Neural progenitor cell (in vitro differentiated cells): Measurements from ENCODE around the gene IPO13. TPM values are rescaled to one million over a fixed set of nuclear protein-coding genes. Genes with fewer than 3 reads are reported as not detected.

Experiments used
- DNase-seq: peaks from one replicate; pipeline ENCODE4 v3.0.0-alpha.2; 2016; ENCODE audit warnings: low spot score
- H2AFZ ChIP-seq: fragments of 200-600 bp; sonication (generic); replicated peaks from 2 replicates; pipeline ENCODE4 v1.6.1; 2016; ENCODE audit warnings: antibody characterized with exemption
- H3F3A ChIP-seq: fragments of 200-600 bp; sonication (generic); 2 replicates; pipeline ENCODE4 v1.6.1; 2016; ENCODE audit warnings: antibody characterized with exemption, low read depth
- H3K27ac ChIP-seq: fragments of 200-600 bp; sonication (generic); 2 replicates; pipeline ENCODE4 v1.5.1; 2016; ENCODE audit warnings: mild to moderate bottlenecking
- H3K27me3 ChIP-seq: fragments of 200-600 bp; sonication (generic); 2 replicates; pipeline ENCODE4 v1.6.1; 2016; ENCODE audit warnings: mild to moderate bottlenecking, moderate library complexity
- H3K36me3 ChIP-seq: fragments of 200-600 bp; sonication (generic); 2 replicates; pipeline ENCODE4 v1.5.1; 2016
- H3K4me1 ChIP-seq: fragments of 200-600 bp; sonication (generic); 2 replicates; pipeline ENCODE4 v1.6.1; 2016; ENCODE audit warnings: mixed run types
- H3K4me2 ChIP-seq: fragments of 200-600 bp; sonication (generic); 2 replicates; pipeline ENCODE4 v1.6.1; 2016
- H3K4me3 ChIP-seq: fragments of 200-600 bp; sonication (generic); 2 replicates; pipeline ENCODE4 v1.5.1; 2016
- H3K79me2 ChIP-seq: fragments of 200-600 bp; sonication (generic); 2 replicates; pipeline ENCODE4 v1.6.1; 2016; ENCODE audit warnings: low read depth
- H3K9ac ChIP-seq: fragments of 200-600 bp; sonication (generic); 2 replicates; pipeline ENCODE4 v1.6.1; 2016
- H3K9me3 ChIP-seq: fragments of 200-600 bp; sonication (generic); 2 replicates; pipeline ENCODE4 v1.5.1; 2016; ENCODE audit warnings: low read depth
- H4K20me1 ChIP-seq: fragments of 200-600 bp; sonication (generic); 2 replicates; pipeline ENCODE4 v1.6.1; 2016; ENCODE audit warnings: low read depth
- H3K27ac Mint-ChIP-seq: 3 replicates; pipeline ENCODE4 v1.8.0; 2021; ENCODE audit warnings: mixed read lengths
- H3K27me3 Mint-ChIP-seq: 2 replicates; pipeline ENCODE4 v1.8.0; 2022; ENCODE audit warnings: low read depth, mild to moderate bottlenecking, inconsistent platforms, moderate library complexity, mixed read lengths; ENCODE audit not compliant: insufficient read depth
- H3K36me3 Mint-ChIP-seq: 3 replicates; pipeline ENCODE4 v1.8.0; 2021; ENCODE audit warnings: mixed read lengths
- H3K4me1 Mint-ChIP-seq: 3 replicates; pipeline ENCODE4 v1.8.0; 2021; ENCODE audit warnings: mixed read lengths
- H3K4me3 Mint-ChIP-seq: 3 replicates; pipeline ENCODE4 v1.8.0; 2021; ENCODE audit warnings: mild to moderate bottlenecking, moderate library complexity, mixed read lengths
- H3K9me3 Mint-ChIP-seq: 3 replicates; pipeline ENCODE4 v1.8.0; 2020; ENCODE audit warnings: mixed read lengths
- CTCF ChIP-seq: fragments of 200-600 bp; sonication (generic); IDR thresholded peaks from 2 replicates; pipeline ENCODE4 v1.5.1; 2017; ENCODE audit warnings: antibody characterized with exemption, mild to moderate bottlenecking
- EZH2 ChIP-seq: fragments of 200-600 bp; sonication (generic); IDR thresholded peaks from 2 replicates; pipeline ENCODE4 v1.6.1; 2017; ENCODE audit warnings: antibody characterized with exemption, mild to moderate bottlenecking, moderate library complexity
- EZH2phosphoT487 ChIP-seq: fragments of 200-600 bp; sonication (generic); IDR thresholded peaks from 2 replicates; pipeline ENCODE4 v1.6.1; 2017; ENCODE audit warnings: antibody characterized with exemption
- total RNA-seq: library from RNA; depleted of rRNA; stranded (reverse); fragments of >200 nt; gene quantifications from 2 replicates; pipeline ENCODE4 v1.2.3, GENCODE V29; 2015; ENCODE audit warnings: low replicate concordance

Gene IPO13
- total RNA-seq, 1 donor from 2014 or later: 7.2 TPM

DNA sequence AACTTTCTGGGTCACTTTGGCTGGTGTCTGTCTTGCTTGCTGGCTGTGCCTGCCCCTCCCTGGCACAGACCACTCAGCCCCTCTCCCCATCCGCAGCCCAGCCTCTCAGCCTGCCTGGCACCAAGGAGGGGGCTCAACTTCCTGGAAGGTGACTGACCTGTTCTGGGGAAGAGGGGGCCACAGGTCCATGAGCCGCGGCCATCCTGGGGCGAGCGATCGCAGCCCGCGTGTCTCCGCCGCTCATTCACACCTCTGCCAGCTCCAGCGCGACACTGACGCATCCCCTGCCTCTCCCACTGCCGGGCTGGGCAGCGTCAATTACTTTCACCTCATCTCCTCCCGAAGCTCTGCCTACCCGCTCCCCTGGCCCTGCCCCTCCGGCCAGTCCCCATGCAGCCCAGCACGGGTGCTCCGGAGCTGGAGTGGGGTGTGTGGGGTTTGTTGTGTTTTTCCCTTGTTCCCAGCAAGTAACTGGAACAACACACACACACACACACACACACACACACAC, 70.2 kb downstream of the IPO13 start:
- Histone ChIP-seq H2AFZ (no peak overlapping the region), H3K27ac (no peak overlapping the region), H3K27me3 (no peaks in the 10 kb centered on the region), H3K4me3 (no peak overlapping the region), H3K79me2 (no peaks in the 10 kb centered on the region), H3K4me2 (peak overlapping the region; percentile 40), H4K20me1 (peaks cover 11% of the 10 kb centered on the region), H3K4me1 (peaks cover 20% of the 10 kb centered on the region), H3K36me3 (no peaks in the 10 kb centered on the region), H3K9ac (no peak overlapping the region), H3K9me3 (no peaks in the 10 kb centered on the region), H3F3A (no peaks in the 10 kb centered on the region)
- Mint-ChIP-seq H3K27ac (no peak overlapping the region), H3K36me3 (peaks cover 2% of the 10 kb centered on the region), H3K4me1 (peaks cover 49% of the 10 kb centered on the region), H3K27me3 (peaks cover 6% of the 10 kb centered on the region), H3K4me3 (no peak overlapping the region), H3K9me3 (no peaks in the 10 kb centered on the region)
- TF ChIP-seq EZH2 (no peak), EZH2phosphoT487 (no peak), CTCF (no peak)
- peak; percentile 51 for DNase-seq

Other genes starting within 250 kb of the IPO13 start
- gene ST3GAL3, start 239.4 kb upstream of the IPO13 start, total RNA-seq: 13.6 and 29.7 TPM in 2 replicates
- gene ARTN, start 13.1 kb upstream of the IPO13 start, total RNA-seq: 2.9 and 4.1 TPM in 2 replicates
- 9.5 and 20.0 TPM in 2 replicates for gene DPH2, start 23.1 kb downstream of the IPO13 start, total RNA-seq
- 39.2 and 71.2 TPM in 2 replicates for gene ATP6V0B, start 28.0 kb downstream of the IPO13 start, total RNA-seq
- gene B4GALT2, start 32.3 kb downstream of the IPO13 start, total RNA-seq: 23.7 and 96.3 TPM in 2 replicates
- 3.3 and 13.5 TPM in 2 replicates for gene CCDC24, start 44.6 kb downstream of the IPO13 start, total RNA-seq
- gene SLC6A9, start 84.5 kb downstream of the IPO13 start, total RNA-seq: 1.4 and 5.6 TPM in 2 replicates
- not detected in 2 replicates for gene KLF17, start 171.9 kb downstream of the IPO13 start, total RNA-seq
- gene KLF18, start 194.7 kb downstream of the IPO13 start, total RNA-seq: not detected in 2 replicates